MG63 (cell line): Measurements from ENCODE around the gene XPNPEP1. TPM values are rescaled to one million over a fixed set of nuclear protein-coding genes. Genes with fewer than 3 reads are reported as not detected.

Source experiments
- DNase-seq: peaks from one replicate; pipeline ENCODE4 v3.0.0-alpha.2; 2020
- H3K27me3 ChIP-seq: fragments of 250-450 bp; sonication (Bioruptor Pico); 2 replicates; pipeline ENCODE4 v1.5.1; 2020; ENCODE audit warnings: mild to moderate bottlenecking, moderate library complexity
- H3K36me3 ChIP-seq: fragments of 250-450 bp; sonication (Bioruptor Pico); 2 replicates; pipeline ENCODE4 v1.5.1; 2020; ENCODE audit warnings: mild to moderate bottlenecking, moderate library complexity
- H3K4me3 ChIP-seq: fragments of 250-450 bp; sonication (Bioruptor Pico); 2 replicates; pipeline ENCODE4 v1.5.1; 2020; ENCODE audit warnings: mild to moderate bottlenecking, moderate library complexity
- H3K9me3 ChIP-seq: fragments of 250-450 bp; sonication (Bioruptor Pico); 2 replicates; pipeline ENCODE4 v1.5.1; 2020; ENCODE audit warnings: mild to moderate bottlenecking, moderate library complexity
- total RNA-seq: library from RNA; depleted of rRNA; stranded (reverse); fragments of >200 nt; shearing (Covaris generic); gene quantifications from 2 replicates; pipeline ENCODE4 v1.2.3, GENCODE V29; 2014; ENCODE audit warnings: low replicate concordance

XPNPEP1 gene
- total RNA-seq, 1 experiment from 2014 or later = 63.4 TPM

DNA sequence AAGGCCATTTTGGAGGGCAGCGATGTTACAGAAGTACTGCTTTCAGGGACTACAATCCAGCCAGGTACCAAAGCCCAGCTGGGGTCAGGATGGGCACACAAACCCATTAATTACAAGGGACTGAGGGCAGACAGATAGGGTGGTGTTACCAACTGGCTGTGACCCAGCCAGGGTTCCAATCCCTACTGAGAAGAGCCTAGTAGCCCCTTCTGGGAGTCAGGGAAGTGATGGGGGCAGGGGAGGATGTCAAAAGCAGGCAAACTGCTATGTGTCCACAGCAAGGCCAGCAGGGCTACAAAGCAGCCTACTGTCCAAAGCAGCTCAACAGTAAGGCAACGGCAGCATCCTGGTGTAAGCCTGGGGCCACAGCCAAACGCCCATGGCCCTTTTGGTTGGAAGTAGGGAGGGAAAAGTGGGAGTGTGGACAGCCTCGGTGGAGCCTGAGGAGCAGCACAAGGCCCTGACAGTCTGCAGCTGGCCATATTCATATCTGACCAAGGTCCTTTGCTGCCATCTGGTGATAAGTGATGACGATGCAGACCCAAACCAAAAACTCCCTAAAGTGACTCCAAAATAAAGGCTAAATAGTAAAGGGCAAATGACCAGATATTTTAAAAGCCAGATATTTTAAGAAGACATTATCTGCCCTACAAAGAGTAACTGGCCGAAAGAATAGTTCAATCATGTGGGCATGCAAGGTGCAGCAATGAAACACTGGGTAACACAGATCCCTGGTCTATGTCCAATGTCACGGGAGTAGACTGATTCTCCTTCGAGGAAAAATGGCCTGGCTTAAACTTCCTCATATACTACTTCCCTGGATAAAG, 56.9 kb downstream of the XPNPEP1 start:
- peaks cover 38% of the 10 kb centered on the region for H3K36me3 ChIP-seq
- no peaks in the 10 kb centered on the region for H3K27me3 ChIP-seq
- no peak for DNase-seq
- H3K4me3 ChIP-seq = no peak overlapping the region
- no peaks in the 10 kb centered on the region for H3K9me3 ChIP-seq

DNA sequence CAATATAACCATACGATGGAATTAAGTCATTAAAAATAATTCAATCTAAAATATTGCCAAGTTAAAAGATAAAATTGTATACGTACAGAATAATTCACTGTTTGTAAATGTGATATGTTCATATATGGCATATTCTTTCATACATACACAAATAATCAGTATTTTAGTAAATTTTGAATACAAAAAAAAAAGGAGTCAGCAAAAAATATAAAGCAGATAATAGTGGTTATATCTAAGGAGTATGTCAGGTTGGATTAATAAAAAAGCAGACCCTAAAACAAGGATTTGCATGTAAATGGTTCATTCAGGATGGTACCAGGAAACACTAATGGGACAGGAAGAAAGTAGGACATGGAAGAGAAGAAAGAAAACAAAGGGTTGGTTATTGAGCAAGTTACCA, 59.5 kb downstream of the XPNPEP1 start:
- Histone ChIP-seq H3K36me3 (peaks cover 34% of the 10 kb centered on the region), H3K4me3 (no peak overlapping the region), H3K9me3 (no peaks in the 10 kb centered on the region), H3K27me3 (no peaks in the 10 kb centered on the region)
- DNase-seq = no peak

DNA sequence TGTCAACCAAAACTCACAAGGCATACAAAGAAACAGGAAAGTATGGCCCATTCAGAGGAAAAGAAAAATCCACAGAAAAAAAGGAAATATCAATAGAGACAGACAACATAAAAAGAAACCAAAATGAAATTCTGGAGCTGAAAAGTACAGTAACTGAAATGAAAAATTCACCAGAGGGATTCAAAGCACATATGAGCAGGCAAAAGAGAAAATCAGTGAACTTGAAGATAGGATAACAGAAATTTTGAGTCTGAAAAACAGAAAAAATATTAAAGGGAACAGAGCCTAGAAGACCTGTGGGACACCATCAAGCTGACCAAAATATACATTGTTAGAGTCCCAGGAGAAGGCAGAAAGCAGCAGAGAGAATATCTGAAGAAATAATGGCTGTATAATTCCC, 60.6 kb downstream of the XPNPEP1 start:
- no peak overlapping the region for H3K4me3 ChIP-seq
- no peak for DNase-seq
- no peaks in the 10 kb centered on the region for H3K9me3 ChIP-seq
- peaks cover 24% of the 10 kb centered on the region for H3K36me3 ChIP-seq
- H3K27me3 ChIP-seq = no peaks in the 10 kb centered on the region

DNA sequence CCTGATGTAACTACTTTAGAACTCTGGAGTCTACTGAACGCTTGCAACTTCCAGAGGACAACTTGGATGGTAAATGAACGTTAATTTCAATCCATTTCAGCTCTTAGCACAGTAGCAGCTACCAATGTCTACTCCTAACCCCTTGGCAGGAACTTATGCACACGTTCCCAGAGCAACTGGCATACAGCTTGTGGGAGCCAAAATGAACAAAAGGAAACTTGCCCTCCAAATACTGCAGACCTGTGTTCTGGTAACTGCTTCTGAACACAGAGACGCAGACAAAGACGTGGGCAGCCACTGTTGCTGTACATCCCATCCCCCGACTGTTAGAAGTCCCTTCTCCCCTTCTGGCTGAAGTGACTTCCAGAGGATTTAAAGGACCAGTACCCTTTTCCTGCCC, 61.3 kb downstream of the XPNPEP1 start:
- Histone ChIP-seq H3K9me3 (no peaks in the 10 kb centered on the region), H3K36me3 (peaks cover 18% of the 10 kb centered on the region), H3K27me3 (no peaks in the 10 kb centered on the region), H3K4me3 (no peak overlapping the region)
- DNase-seq = no peak

DNA sequence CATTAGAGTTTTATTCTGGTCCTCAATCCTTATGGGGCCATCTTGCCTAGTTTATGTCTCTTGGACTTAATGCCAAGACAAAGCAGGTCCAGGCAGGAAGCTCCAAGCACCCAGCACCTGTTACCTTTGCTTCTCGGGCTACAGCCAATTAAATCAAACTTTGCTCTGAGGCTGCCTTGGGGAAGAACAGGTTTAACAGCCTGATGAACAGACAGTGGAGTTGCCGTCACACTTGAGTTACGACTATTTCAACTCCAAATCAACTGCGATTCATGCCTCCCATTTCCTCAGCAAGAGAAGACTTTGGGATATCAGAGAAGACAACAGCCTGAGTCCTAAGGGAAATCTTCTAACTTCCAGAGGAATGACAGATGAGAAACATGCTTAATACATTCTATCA, 62.2 kb downstream of the XPNPEP1 start:
- Histone ChIP-seq H3K36me3 (peaks cover 14% of the 10 kb centered on the region), H3K9me3 (no peaks in the 10 kb centered on the region), H3K27me3 (no peaks in the 10 kb centered on the region), H3K4me3 (no peak overlapping the region)
- DNase-seq = no peak

DNA sequence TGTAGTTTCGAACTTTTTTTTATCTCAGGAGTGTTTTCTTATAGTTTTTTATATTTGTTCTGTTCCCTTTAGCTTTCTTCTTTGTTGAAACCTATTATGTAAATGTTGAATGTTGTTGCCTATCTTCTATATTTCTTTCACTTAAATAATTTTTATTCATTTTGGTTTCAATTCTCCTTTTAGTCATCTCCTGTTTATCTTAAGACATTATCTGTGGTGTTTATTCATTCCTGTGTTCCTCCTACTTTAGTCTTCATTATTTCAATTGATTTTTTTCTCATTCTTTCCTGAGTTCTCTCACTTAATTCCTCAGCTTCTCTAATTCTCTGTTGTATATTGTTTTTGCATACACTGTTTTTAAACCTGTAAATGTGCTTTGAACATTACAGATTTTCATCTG, 64.1 kb downstream of the XPNPEP1 start:
- Histone ChIP-seq H3K9me3 (no peaks in the 10 kb centered on the region), H3K4me3 (no peak overlapping the region), H3K27me3 (no peaks in the 10 kb centered on the region), H3K36me3 (peaks cover 4% of the 10 kb centered on the region)
- no peak for DNase-seq

DNA sequence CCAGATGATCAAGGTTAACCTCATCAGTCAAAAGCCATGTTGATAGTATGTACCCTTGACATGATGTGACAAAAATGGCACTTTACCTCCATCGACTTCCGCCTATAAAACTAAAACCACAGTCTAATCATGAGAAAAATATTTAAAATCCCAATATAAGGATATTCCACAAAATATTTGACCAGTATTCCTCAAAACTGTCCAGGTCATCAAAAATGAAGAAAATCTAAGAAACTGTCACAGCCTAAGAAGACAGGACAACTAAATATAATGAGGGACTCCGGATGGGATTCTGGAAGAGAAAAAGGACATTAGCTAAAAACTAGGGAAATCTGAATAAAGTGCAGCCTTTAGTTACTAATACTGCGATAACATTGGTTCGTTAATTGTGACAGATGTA, 67.6 kb downstream of the XPNPEP1 start:
- H3K9me3 ChIP-seq = no peaks in the 10 kb centered on the region
- no peak overlapping the region for H3K4me3 ChIP-seq
- no peaks in the 10 kb centered on the region for H3K36me3 ChIP-seq
- no peaks in the 10 kb centered on the region for H3K27me3 ChIP-seq
- no peak for DNase-seq

DNA sequence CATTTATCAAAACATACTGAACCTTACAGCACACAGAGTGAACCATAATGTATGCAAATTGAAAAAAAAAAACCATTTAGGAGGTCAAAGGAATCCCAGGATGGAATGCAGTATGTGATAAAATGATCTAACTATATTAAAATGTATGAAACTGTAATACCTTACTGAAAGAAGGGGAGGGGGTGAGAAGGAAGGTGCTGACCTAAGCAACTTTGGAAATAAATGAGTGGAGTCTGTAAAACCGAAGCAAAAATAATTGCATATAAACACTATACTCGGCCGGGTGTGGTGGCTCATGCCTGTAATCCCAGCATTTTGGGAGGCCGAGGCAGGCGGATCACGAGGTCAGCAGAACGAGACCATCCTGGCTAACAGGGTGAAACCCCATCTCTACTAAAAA, 69.4 kb downstream of the XPNPEP1 start:
- no peak for DNase-seq
- Histone ChIP-seq H3K4me3 (no peak overlapping the region), H3K9me3 (no peaks in the 10 kb centered on the region), H3K36me3 (no peaks in the 10 kb centered on the region), H3K27me3 (no peaks in the 10 kb centered on the region)

DNA sequence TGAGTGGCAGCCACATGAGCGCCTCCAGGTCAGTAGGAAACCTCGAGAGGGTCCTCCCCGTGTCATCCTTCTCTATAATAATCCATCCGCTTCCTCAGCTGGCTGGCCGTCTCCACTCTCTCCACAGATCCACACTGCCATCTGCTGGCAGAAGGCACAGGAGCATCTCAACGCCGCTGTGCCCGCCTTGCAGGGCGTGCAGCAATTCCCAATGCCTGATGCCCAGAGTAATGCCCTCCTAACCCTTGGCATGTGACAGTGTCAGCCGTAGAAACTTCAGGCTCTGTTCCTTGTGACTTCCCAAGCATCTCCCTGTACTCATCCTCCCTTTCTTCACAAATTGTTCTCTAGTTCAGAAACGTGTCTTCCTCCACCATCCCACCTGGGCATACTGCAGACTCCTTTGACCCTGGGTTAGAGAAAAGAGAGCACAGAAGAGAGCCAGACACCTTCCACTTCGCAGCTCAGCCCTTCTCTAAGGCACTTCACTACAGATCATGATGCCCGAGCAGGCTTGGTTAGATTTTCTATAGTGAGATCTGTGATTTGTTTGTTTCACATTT, 70.8 kb downstream of the XPNPEP1 start:
- H3K27me3 ChIP-seq = no peaks in the 10 kb centered on the region
- H3K4me3 ChIP-seq = no peak overlapping the region
- H3K9me3 ChIP-seq = no peaks in the 10 kb centered on the region
- DNase-seq = peak; percentile 64
- no peaks in the 10 kb centered on the region for H3K36me3 ChIP-seq

DNA sequence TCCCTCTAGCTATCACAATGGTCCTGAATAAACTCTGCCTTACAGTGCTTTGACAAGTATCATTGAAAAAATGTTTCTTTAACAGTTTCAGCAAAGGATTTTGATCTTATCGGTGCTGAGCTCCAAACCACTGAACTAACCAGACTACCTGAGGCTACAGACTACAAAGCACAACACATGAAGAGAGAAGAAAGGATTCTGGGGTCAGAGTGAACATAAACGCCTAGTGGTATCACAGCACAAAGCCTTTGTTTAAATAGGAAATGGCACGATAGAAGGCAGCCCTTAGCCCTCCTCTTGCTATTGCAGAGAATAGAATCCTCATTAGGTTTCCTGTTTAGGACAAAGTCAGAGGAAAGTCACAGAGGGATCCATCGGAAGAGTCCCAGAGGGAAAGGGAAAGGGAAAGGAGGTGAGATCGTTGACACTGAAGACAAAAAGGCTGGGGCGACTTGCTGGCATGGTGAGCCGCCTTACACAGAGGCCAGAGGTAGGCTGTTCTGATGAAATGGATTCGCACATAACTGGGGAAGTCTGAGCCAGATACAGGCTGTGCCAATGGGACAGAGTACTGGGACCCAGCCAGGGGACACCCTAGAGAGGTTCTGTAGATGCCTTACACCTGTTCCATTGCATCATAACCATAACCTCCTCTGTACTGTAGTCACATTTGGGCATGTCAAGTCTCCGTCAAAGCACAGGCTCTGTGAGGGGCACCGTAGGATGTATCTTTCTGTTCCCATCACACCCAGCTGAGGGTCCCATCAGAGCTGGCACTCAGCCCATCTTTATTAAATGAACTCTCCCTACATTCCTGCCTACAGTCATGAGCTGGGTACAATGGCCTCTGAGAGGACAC, 71.5 kb downstream of the XPNPEP1 start:
- Histone ChIP-seq H3K36me3 (no peaks in the 10 kb centered on the region), H3K4me3 (no peak overlapping the region), H3K9me3 (no peaks in the 10 kb centered on the region), H3K27me3 (no peaks in the 10 kb centered on the region)
- DNase-seq = no peak

DNA sequence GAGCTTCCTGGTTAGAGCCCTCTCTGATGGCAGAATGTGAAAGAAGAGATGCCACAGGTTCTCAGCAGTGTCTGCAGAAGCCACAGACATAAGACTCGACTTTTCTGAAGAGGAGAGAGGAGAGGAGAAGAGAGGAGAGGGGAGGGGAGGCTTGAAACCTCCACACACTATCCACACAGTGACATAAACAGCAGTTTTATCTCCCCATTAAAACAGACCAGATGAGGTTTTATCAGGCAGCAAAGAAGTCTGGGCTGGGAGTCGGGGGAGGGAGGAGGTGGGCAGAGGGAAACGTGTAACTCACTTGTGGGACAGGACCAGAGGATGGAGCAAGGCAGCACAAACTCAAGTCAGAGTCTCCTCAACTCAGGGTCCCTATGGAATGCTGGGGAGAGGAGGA, 76.5 kb downstream of the XPNPEP1 start:
- no peak overlapping the region for H3K4me3 ChIP-seq
- no peaks in the 10 kb centered on the region for H3K9me3 ChIP-seq
- no peak for DNase-seq
- H3K27me3 ChIP-seq = no peaks in the 10 kb centered on the region
- H3K36me3 ChIP-seq = no peaks in the 10 kb centered on the region

DNA sequence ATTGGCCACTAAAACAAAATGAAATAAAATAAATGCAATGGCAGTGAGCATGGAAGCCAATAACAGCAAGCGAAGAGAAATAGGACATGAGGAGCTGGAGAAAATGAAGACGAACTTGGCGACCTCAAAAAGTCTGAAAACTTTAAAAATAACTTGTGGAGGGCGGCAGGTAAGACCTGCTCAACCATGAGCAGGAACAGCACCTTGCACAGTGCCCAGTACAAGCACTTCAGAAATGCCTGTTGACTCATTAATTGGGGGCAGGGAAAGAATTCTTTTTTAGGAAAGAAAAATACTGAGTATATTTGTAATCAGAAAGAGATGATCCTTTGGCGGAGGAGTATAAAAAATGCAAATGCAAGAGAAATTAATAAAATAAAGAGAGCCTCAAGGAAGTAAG, 78.0 kb downstream of the XPNPEP1 start:
- no peaks in the 10 kb centered on the region for H3K27me3 ChIP-seq
- no peak for DNase-seq
- no peak overlapping the region for H3K4me3 ChIP-seq
- no peaks in the 10 kb centered on the region for H3K9me3 ChIP-seq
- no peaks in the 10 kb centered on the region for H3K36me3 ChIP-seq

DNA sequence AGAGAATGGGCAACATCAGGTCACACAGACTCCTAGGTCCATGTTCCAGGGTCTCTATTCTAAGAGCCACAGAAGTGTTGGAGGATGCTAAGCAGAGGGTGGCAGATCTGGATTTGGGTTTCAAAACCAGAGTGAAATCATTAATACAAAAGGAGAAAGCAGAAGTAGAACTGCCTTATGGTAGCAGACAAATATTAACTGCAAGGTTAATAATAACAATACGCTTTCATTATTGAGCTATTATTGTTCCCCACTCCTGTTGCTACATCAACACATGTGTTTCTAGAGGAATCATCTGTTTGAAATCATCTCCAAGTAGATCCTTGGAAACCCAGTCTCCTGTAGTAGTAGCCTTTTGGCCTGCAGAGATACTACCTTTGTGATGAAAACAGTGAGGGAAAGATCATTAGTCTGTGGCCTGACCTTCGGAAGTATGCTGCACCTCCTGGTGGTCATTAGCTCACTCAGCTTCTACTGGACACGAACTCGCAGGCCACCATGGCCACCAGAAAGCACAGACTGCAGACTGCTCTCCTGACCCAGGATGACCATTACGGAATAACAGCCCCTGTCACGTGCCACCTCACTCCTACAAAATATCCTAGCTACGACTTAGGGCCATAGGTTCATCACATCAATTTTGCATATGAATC, 84.6 kb downstream of the XPNPEP1 start:
- H3K9me3 ChIP-seq = no peaks in the 10 kb centered on the region
- H3K4me3 ChIP-seq = no peak overlapping the region
- no peaks in the 10 kb centered on the region for H3K27me3 ChIP-seq
- DNase-seq = no peak
- H3K36me3 ChIP-seq = no peaks in the 10 kb centered on the region

DNA sequence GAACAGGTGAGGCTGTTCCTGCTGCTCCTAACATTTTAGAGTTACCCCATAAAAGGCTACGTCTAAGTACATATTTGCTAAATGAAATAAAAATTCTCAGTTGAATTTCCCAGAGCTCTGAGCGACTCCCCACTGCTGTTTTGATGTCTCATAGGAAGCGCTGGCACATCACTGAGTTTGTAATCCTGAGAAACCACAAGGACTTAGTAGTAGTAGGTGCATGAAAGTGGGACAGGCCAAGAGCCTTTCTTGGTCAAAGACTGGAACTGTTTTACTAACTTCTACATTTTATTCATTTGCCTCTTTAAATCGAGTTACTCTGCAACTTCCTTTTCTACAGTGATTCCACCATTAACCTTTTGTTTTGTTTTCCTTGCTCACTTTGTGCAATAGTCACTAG, 85.9 kb downstream of the XPNPEP1 start:
- no peaks in the 10 kb centered on the region for H3K9me3 ChIP-seq
- H3K36me3 ChIP-seq = no peaks in the 10 kb centered on the region
- H3K4me3 ChIP-seq = no peak overlapping the region
- peak; percentile 15 for DNase-seq
- H3K27me3 ChIP-seq = no peaks in the 10 kb centered on the region

DNA sequence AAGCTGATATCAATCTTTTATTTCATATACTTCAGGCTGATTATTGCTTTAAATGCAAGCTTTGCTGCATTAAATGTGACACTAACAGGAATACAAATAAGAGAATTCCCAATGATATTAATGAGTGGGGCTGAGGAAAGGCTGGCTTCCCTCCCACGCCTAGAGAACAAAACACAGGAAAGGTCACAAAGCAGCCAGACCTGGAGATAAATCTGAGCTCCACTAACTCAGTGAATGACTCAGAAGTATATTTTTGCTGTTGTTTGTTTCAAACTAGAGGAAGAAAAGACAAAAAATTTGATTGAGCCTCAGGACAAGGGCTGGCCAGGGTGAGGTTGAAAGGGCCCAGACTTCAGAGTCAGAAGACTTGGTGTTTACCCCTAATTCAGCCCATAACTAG, 88.1 kb downstream of the XPNPEP1 start:
- Histone ChIP-seq H3K9me3 (no peaks in the 10 kb centered on the region), H3K27me3 (no peaks in the 10 kb centered on the region), H3K36me3 (no peaks in the 10 kb centered on the region), H3K4me3 (no peak overlapping the region)
- DNase-seq = no peak

DNA sequence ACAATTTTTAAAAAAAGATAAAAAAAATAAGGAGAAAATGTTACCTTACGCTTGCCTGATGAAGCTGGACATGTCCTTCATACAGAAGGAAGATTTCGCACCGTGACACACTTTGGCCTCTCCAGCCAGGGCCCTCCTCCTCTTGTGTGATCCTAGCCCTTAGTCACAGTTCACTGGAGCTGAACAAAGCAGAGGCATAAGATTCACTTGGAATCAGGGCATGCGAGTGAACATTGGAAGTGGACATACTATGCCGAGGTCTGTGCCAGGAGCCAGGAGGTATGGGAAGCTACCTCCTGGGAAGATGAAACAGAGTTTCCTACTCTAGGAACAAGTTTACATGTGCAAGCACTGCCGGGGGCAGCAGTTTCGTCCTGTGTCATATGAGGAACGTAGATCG, 91.5 kb downstream of the XPNPEP1 start:
- Histone ChIP-seq H3K9me3 (no peaks in the 10 kb centered on the region), H3K36me3 (no peaks in the 10 kb centered on the region), H3K4me3 (no peak overlapping the region), H3K27me3 (no peaks in the 10 kb centered on the region)
- no peak for DNase-seq

DNA sequence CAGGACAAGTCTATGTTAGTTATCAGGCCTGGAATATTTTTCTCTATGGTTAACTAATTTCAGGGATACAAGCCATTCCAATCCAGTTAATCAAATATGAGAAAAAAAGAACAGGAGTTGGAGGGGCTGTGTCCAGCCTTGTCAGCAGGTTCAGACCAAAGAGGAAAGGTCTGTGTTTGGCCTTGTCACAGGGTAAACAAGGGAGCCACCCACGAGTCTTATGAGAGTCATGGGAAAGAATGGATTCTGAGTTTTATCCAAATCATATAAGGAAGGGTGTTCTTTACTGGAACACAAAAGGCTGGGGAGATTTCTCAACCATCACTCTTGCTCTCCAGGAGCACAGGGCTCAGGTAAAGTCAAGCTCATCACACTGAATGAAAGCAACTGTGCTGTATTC, 99.1 kb downstream of the XPNPEP1 start:
- no peak for DNase-seq
- Histone ChIP-seq H3K4me3 (no peak overlapping the region), H3K27me3 (no peaks in the 10 kb centered on the region), H3K36me3 (no peaks in the 10 kb centered on the region), H3K9me3 (no peaks in the 10 kb centered on the region)
